Neural cell (in vitro differentiated cells): Measurements from ENCODE around the gene ABCB10. TPM values are rescaled to one million over a fixed set of nuclear protein-coding genes. Genes with fewer than 3 reads are reported as not detected.
A peak's percentile ranks its signal among the peaks of the same experiment; 100 is the strongest.

Experiments used
- H2AFZ ChIP-seq: fragments of 200-600, 300-800 bp; sonication (generic), shearing (Covaris generic); 2 replicates; pipeline ENCODE4 v1.6.0; 2014; ENCODE audit warnings: low read depth, mild to moderate bottlenecking, antibody characterized with exemption, low read length, moderate library complexity
- H3F3A ChIP-seq: fragments of 200-600 bp; shearing (Covaris generic); 2 replicates; pipeline ENCODE4 v1.6.1; 2016; ENCODE audit warnings: mild to moderate bottlenecking, moderate library complexity, mixed read lengths, antibody characterized with exemption, low read length; ENCODE audit not compliant: insufficient read depth, poor library complexity, severe bottlenecking
- H3K27ac ChIP-seq: fragments of 200-600, 300-800 bp; sonication (generic), shearing (Covaris generic); 2 replicates; pipeline ENCODE4 v1.5.1; 2014; ENCODE audit warnings: mild to moderate bottlenecking, low read length, moderate library complexity
- H3K27me3 ChIP-seq: fragments of 300-800, 200-600 bp; sonication (generic), shearing (Covaris generic); 2 replicates; pipeline ENCODE4 v1.6.0; 2014; ENCODE audit warnings: mild to moderate bottlenecking, low read depth, low read length, moderate library complexity; ENCODE audit not compliant: insufficient read depth
- H3K36me3 ChIP-seq: fragments of 300-800, 200-600 bp; sonication (generic), shearing (Covaris generic); 2 replicates; pipeline ENCODE4 v1.5.1; 2014; ENCODE audit warnings: mild to moderate bottlenecking, antibody characterized with exemption, low read length, moderate library complexity; ENCODE audit not compliant: insufficient read depth
- H3K4me2 ChIP-seq: fragments of 300-800, 200-600 bp; sonication (generic), shearing (Covaris generic); 2 replicates; pipeline ENCODE4 v1.6.0; 2014; ENCODE audit warnings: mild to moderate bottlenecking, low read length
- H3K4me3 ChIP-seq: fragments of 300-800, 200-600 bp; sonication (generic), shearing (Covaris generic); 2 replicates; pipeline ENCODE4 v1.5.1; 2014; ENCODE audit warnings: mild to moderate bottlenecking, low read length, moderate library complexity
- H3K79me2 ChIP-seq: fragments of 200-600 bp; shearing (Covaris generic); replicated peaks from 2 replicates; pipeline ENCODE4 v1.6.0; 2014; ENCODE audit warnings: mild to moderate bottlenecking, low read length, moderate library complexity; ENCODE audit not compliant: insufficient read depth
- H3K9ac ChIP-seq: fragments of 300-800, 200-600 bp; sonication (generic), shearing (Covaris generic); 2 replicates; pipeline ENCODE4 v1.6.1; 2016; ENCODE audit warnings: mild to moderate bottlenecking, low read length, mixed read lengths
- H3K9me2 ChIP-seq: fragments of 200-600 bp; shearing (Covaris generic); 2 replicates; pipeline ENCODE4 v1.6.1; 2016; ENCODE audit warnings: mild to moderate bottlenecking, low read length, mixed read lengths; ENCODE audit not compliant: insufficient read depth
- H3K9me3 ChIP-seq: fragments of 200-600, 300-800 bp; sonication (generic), shearing (Covaris generic); 2 replicates; pipeline ENCODE4 v1.6.1; 2016; ENCODE audit warnings: mild to moderate bottlenecking, mixed run types, low read length, moderate library complexity, mixed read lengths
- H4K20me1 ChIP-seq: fragments of 200-600 bp; shearing (Covaris generic); 2 replicates; pipeline ENCODE4 v1.6.1; 2016; ENCODE audit warnings: mild to moderate bottlenecking, mixed run types; ENCODE audit not compliant: insufficient read depth
- EP300 ChIP-seq: fragments of 450-650 bp; conservative IDR thresholded peaks from 2 replicates; pipeline ENCODE4 v1.6.1; 2014; ENCODE audit warnings: antibody characterized with exemption, mild to moderate bottlenecking, moderate library complexity; ENCODE audit not compliant: poor library complexity, severe bottlenecking
- EZH2 ChIP-seq: fragments of 200-600, 300-800 bp; shearing (Covaris generic), sonication (generic); IDR thresholded peaks from 2 replicates; pipeline ENCODE4 v1.6.1; 2014; ENCODE audit warnings: antibody characterized with exemption, low read length, borderline replicate concordance, mild to moderate bottlenecking; ENCODE audit not compliant: insufficient read depth, poor library complexity, severe bottlenecking
- MXI1 ChIP-seq: fragments of 450-650 bp; conservative IDR thresholded peaks from 2 replicates; pipeline ENCODE4 v1.6.1; 2014; ENCODE audit warnings: antibody characterized with exemption, mild to moderate bottlenecking; ENCODE audit not compliant: poor library complexity, severe bottlenecking
- POLR2AphosphoS5 ChIP-seq: IDR thresholded peaks from 2 replicates; pipeline ENCODE4 v1.6.1; 2012
- RAD21 ChIP-seq: fragments of 450-650 bp; conservative IDR thresholded peaks from 2 replicates; pipeline ENCODE4 v1.6.1; 2014; ENCODE audit warnings: antibody characterized with exemption, mild to moderate bottlenecking, moderate library complexity
- REST ChIP-seq: IDR thresholded peaks from 2 replicates; pipeline ENCODE4 v1.6.1; 2012; ENCODE audit warnings: borderline replicate concordance
- SMC3 ChIP-seq: fragments of 450-650 bp; conservative IDR thresholded peaks from 2 replicates; pipeline ENCODE4 v1.6.1; 2014; ENCODE audit warnings: antibody characterized with exemption, mild to moderate bottlenecking, moderate library complexity; ENCODE audit not compliant: poor library complexity
- TAF1 ChIP-seq: IDR thresholded peaks from 2 replicates; pipeline ENCODE4 v1.6.1; 2012; ENCODE audit warnings: low read depth
- polyA plus RNA-seq: library from polyadenylated mRNA; depleted of rRNA; stranded (reverse); fragments of >200 nt; gene quantifications from 2 replicates; pipeline ENCODE4 v1.2.3, GENCODE V29; 2014
- TF ChIP-seq, protein P1 (sequence below): fragments of 450-650 bp; IDR thresholded peaks from 2 replicates; pipeline ENCODE4 v1.5.1; 2014; ENCODE audit warnings: antibody characterized with exemption, mild to moderate bottlenecking, moderate library complexity; ENCODE audit not compliant: poor library complexity, severe bottlenecking

The ABCB10 gene
- polyA plus RNA-seq, 1 donor from 2014 or later: 31.4 TPM

DNA sequence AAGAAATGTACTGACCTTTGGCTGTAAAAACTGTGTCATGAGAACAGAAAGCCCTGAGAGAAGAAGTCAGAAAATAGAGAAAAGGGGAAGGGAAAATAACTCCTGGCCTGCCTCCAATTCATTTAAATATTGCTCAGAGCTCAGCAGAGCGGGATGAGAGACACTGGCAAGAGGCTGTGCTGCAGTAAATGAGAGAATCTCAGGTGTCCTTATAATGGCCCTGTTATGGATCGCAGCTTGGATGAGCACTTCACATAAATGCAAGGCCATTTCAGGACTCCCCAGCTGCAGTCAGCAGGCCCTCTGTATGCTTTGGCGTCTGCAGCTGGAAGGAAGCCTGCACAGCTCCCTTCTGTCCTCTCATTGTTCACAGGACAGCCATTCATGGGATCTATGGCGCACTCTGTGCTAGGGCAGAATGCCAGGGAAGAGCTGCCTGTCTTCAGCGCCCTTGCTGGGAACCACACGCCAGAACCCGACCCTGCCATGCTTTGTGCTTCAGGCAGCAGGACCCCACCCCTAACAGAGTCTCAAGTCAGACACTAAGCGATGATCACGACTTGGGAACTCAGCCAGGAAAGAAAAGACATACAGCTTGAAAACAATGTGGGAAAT is 20.7 kb upstream of the ABCB10 start:
- Histone ChIP-seq H3K4me2 (no peak overlapping the region), H3K9ac (peak overlapping the region; percentile 21)

GRCh38 chr1:229578168-229579058 is 19.9 kb upstream of the ABCB10 start:
- Histone ChIP-seq H4K20me1 (no peaks in the 10 kb centered on the region), H3K27me3 (no peaks in the 10 kb centered on the region), H2AFZ (no peak overlapping the region), H3K4me3 (no peak overlapping the region), H3F3A (no peaks in the 10 kb centered on the region), H3K9me2 (no peaks in the 10 kb centered on the region), H3K9me3 (no peaks in the 10 kb centered on the region), H3K79me2 (no peaks in the 10 kb centered on the region), H3K9ac (no peak overlapping the region), H3K4me2 (no peak overlapping the region), H3K27ac (no peak overlapping the region), H3K36me3 (no peaks in the 10 kb centered on the region)
- TF ChIP-seq REST (no peak), TAF1 (no peak), SMC3 (no peak)

More for the DNA sequence above, 20.7 kb upstream of the ABCB10 start:
- Histone ChIP-seq H3K79me2 (no peaks in the 10 kb centered on the region), H3K9me3 (no peaks in the 10 kb centered on the region), H4K20me1 (no peaks in the 10 kb centered on the region), H2AFZ (no peak overlapping the region), H3K27me3 (no peaks in the 10 kb centered on the region), H3F3A (no peaks in the 10 kb centered on the region), H3K9me2 (no peaks in the 10 kb centered on the region), H3K36me3 (no peaks in the 10 kb centered on the region), H3K27ac (no peak overlapping the region), H3K4me3 (no peak overlapping the region)
- no peak for TF ChIP-seq REST
- TF ChIP-seq RAD21: no peak
- TF ChIP-seq MXI1: no peak
- no peak for TF ChIP-seq EZH2
- TF ChIP-seq EP300: no peak
- no peak for TF ChIP-seq POLR2AphosphoS5
- TF ChIP-seq, protein P1, sequence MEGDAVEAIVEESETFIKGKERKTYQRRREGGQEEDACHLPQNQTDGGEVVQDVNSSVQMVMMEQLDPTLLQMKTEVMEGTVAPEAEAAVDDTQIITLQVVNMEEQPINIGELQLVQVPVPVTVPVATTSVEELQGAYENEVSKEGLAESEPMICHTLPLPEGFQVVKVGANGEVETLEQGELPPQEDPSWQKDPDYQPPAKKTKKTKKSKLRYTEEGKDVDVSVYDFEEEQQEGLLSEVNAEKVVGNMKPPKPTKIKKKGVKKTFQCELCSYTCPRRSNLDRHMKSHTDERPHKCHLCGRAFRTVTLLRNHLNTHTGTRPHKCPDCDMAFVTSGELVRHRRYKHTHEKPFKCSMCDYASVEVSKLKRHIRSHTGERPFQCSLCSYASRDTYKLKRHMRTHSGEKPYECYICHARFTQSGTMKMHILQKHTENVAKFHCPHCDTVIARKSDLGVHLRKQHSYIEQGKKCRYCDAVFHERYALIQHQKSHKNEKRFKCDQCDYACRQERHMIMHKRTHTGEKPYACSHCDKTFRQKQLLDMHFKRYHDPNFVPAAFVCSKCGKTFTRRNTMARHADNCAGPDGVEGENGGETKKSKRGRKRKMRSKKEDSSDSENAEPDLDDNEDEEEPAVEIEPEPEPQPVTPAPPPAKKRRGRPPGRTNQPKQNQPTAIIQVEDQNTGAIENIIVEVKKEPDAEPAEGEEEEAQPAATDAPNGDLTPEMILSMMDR: no peak
- no peak for TF ChIP-seq SMC3
- TF ChIP-seq TAF1: no peak
